ENCODE results near the gene FOXP1. TPM values are rescaled to one million over a fixed set of nuclear protein-coding genes. Genes with fewer than 3 reads are reported as not detected.

Gene FOXP1
- total RNA-seq, 2 experiments from 2014 or later: 108 to 153 TPM

DNA sequence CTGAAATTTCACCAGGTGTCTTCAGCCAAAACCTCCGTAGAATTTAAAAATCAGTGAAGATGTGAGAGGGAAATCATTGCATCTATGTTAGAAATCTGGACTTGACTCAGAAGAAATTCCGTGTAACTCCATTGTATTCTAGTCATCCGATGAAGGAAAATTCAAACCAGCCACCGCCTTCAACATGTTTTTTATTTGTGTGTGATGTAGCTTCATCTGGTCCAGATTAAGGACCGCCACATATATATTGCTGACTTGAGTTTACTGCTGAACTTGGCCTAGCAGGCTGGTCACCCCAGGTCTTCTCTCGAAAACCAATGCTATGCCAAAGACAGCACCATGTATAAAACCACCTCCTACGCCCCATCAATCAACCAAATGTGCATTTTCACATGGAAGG lies 120.9 kb downstream of the FOXP1 start:
- Mint-ChIP-seq H3K36me3 (ENCODE audit: low read depth) (peaks cover 27% of the 10 kb centered on the region), H3K4me3 (no peak overlapping the region), H3K9me3 (ENCODE audit: low read depth) (peaks cover 3% of the 10 kb centered on the region), H3K4me1 (peaks cover 80% of the 10 kb centered on the region), H3K27me3 (no peaks in the 10 kb centered on the region), H3K27ac (peak overlapping the region; percentile 94)
- DNase-seq (no peak), ATAC-seq (no peak)
- intact Hi-C loops (cut with DNase I, micrococcal nuclease): no loop called here
- ChIA-PET CTCF (interaction anchor here (0.8 to 1.9 kb wide), 3 partner anchors 15 to 117 kb away, joined by 3 to 5 read pairs (median 3); no protein-coding TSS in a partner anchor), POLR2A (interaction anchor here (0.6 kb wide), 1 partner anchor 34 kb away, joined by 3 read pairs; no protein-coding TSS in a partner anchor)

- Mint-ChIP-seq H3K27ac (peak overlapping the region; percentile 94), H3K9me3 (ENCODE audit: low read depth) (peaks cover 3% of the 10 kb centered on the region), H3K27me3 (no peaks in the 10 kb centered on the region), H3K4me1 (peaks cover 82% of the 10 kb centered on the region), H3K4me3 (no peak overlapping the region), H3K36me3 (ENCODE audit: low read depth) (peaks cover 26% of the 10 kb centered on the region)
- intact Hi-C loops (cut with DNase I, micrococcal nuclease): loop anchor here (1.0 to 2.0 kb wide), 4 partner anchors 16 to 31 kb away; no protein-coding TSS in a partner anchor
- ATAC-seq (no peak), DNase-seq (no peak)
- ChIA-PET CTCF (interaction anchor here (0.8 to 1.9 kb wide), 3 partner anchors 15 to 118 kb away, joined by 3 to 5 read pairs (median 3); no protein-coding TSS in a partner anchor), POLR2A (interaction anchor here (0.5 to 1.1 kb wide), 3 partner anchors 15 to 405 kb away, joined by 3 to 5 read pairs (median 3); no protein-coding TSS in a partner anchor)
Observed at GRCh38 chr3:71461749-71462483, 121.6 kb downstream of the FOXP1 start.

DNA sequence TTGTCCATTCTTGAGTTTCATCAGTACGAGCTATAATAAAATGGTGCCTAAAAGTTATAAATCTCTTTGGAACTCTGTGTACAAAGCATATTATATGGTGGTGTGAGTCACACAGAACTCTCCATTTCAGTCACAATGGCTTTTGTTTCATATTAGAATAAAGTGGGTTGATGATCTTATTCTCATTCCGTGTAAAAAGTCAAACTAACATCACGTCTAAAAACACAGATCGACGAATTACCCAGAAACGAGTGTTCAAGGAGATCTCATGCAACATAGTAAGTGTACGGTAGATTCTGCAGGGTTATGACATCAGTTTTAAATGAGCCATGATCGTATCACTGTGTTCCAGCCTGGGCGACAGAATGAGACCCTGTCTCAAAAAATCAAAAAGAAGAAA lies 122.4 kb downstream of the FOXP1 start:
- H3K4me1 Mint-ChIP-seq: peaks cover 83% of the 10 kb centered on the region
- POLR2A ChIA-PET: interaction anchor here (0.6 to 1.1 kb wide), 11 partner anchors 14 to 397 kb away, joined by 3 to 5 read pairs (median 3); no protein-coding TSS in a partner anchor
- intact Hi-C loops (cut with DNase I, micrococcal nuclease): loop anchor here (1.0 to 2.0 kb wide), 4 partner anchors 17 to 32 kb away; no protein-coding TSS in a partner anchor
- peaks cover 21% of the 10 kb centered on the region for H3K36me3 Mint-ChIP-seq (ENCODE audit: low read depth)
- DNase-seq (peak; percentile 40), ATAC-seq (peak; percentile 79)
- CTCF ChIA-PET: interaction anchor here (0.6 to 2.6 kb wide), 5 partner anchors 11 to 78 kb away, joined by 3 to 7 read pairs (median 5); no protein-coding TSS in a partner anchor
- peak overlapping the region; percentile 25 for H3K4me3 Mint-ChIP-seq
- H3K9me3 Mint-ChIP-seq (ENCODE audit: low read depth): no peaks in the 10 kb centered on the region
- H3K27ac Mint-ChIP-seq: peak overlapping the region; percentile 94
- no peaks in the 10 kb centered on the region for H3K27me3 Mint-ChIP-seq

DNA sequence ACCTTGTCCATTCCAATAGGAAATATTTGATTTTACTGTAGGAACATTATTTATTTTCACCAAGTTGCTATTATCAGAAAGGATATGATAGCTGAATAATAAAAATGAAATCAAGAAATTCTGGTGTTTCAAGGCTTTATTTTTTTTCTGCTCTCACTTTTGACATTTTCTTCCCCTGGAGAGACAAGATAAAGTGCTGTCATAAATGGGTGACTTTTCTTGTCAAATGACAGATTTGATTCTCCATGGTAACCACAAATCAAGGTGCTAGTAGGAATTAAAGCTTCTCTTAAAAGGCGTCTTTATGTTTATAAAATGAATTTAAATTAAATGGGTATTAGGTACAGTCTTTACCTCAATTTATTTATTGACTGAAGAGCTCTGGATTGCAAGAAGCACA lies 124.6 kb downstream of the FOXP1 start:
- Mint-ChIP-seq H3K9me3 (ENCODE audit: low read depth) (no peaks in the 10 kb centered on the region), H3K4me3 (no peak overlapping the region), H3K36me3 (ENCODE audit: low read depth) (peaks cover 21% of the 10 kb centered on the region), H3K4me1 (peaks cover 86% of the 10 kb centered on the region), H3K27ac (peak overlapping the region; percentile 1), H3K27me3 (no peaks in the 10 kb centered on the region)
- POLR2A ChIA-PET: interaction anchor here (0.5 to 0.7 kb wide), 2 partner anchors 15 to 1504 kb away, joined by 3 to 4 read pairs; no protein-coding TSS in a partner anchor
- intact Hi-C loops (cut with DNase I, micrococcal nuclease): loop anchor here (5.0 kb wide), 1 partner anchor 123 kb away; the partner anchor contains the start of gene FOXP1 (in 2 of the 2)
- no peak for ATAC-seq
- CTCF ChIA-PET: interaction anchor here (0.6 to 2.7 kb wide), 11 partner anchors 9 to 157 kb away, joined by 3 to 12 read pairs (median 3); no protein-coding TSS in a partner anchor
- DNase-seq: no peak

- H3K27me3 Mint-ChIP-seq: no peaks in the 10 kb centered on the region
- H3K36me3 Mint-ChIP-seq (ENCODE audit: low read depth): peaks cover 8% of the 10 kb centered on the region
- ATAC-seq: peak; percentile 56
- peak overlapping the region; percentile 92 for H3K27ac Mint-ChIP-seq
- peaks cover 92% of the 10 kb centered on the region for H3K4me1 Mint-ChIP-seq
- intact Hi-C loops (cut with DNase I, micrococcal nuclease): loop anchor here (1.0 to 5.0 kb wide), 3 partner anchors 21 to 125 kb away; partner anchors contain the start of gene FOXP1 (in 2 of the 2)
- DNase-seq: no peak
- ChIA-PET POLR2A (interaction anchor here (0.5 to 0.6 kb wide), 2 partner anchors 47 to 73 kb away, joined by 4 to 6 read pairs; no protein-coding TSS in a partner anchor), CTCF (interaction anchor here (1.0 to 1.8 kb wide), 3 partner anchors 32 to 39 kb away, joined by 3 to 8 read pairs (median 3); no protein-coding TSS in a partner anchor)
- peak overlapping the region; percentile 62 for H3K4me3 Mint-ChIP-seq
- H3K9me3 Mint-ChIP-seq (ENCODE audit: low read depth): no peaks in the 10 kb centered on the region
Observed at GRCh38 chr3:71456826-71457225, 126.7 kb downstream of the FOXP1 start.

DNA sequence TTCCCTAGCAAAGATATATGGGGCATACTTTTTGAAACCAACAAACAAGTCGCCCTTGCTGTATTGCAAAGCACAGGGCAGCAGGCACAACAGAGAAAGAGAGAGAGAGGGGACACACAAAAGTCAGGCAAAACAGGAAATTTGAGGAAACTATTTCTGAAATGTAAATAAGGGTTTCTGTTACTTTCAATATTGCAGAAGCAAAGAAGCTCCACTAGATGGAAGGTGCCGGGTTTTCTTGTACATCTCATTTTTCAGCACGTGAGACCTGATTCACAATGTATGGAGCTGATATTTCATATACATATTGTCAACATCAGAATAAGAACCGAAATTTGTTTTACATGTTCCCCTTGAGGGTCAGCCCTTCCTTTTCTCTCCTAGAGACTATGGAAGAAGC lies 127.4 kb downstream of the FOXP1 start:
- ATAC-seq (peak; percentile 10), DNase-seq (no peak)
- POLR2A ChIA-PET: interaction anchor here (0.5 to 0.6 kb wide), 2 partner anchors 48 to 73 kb away, joined by 4 to 6 read pairs; no protein-coding TSS in a partner anchor
- Mint-ChIP-seq H3K36me3 (ENCODE audit: low read depth) (peaks cover 5% of the 10 kb centered on the region), H3K4me1 (peaks cover 91% of the 10 kb centered on the region), H3K4me3 (peak overlapping the region; percentile 62), H3K27ac (peak overlapping the region; percentile 92), H3K9me3 (ENCODE audit: low read depth) (no peaks in the 10 kb centered on the region), H3K27me3 (no peaks in the 10 kb centered on the region)
- CTCF ChIA-PET: interaction anchor here (0.7 to 1.8 kb wide), 4 partner anchors 33 to 73 kb away, joined by 3 to 8 read pairs (median 3); no protein-coding TSS in a partner anchor
- intact Hi-C loops (cut with DNase I, micrococcal nuclease): loop anchor here (1.0 to 5.0 kb wide), 3 partner anchors 22 to 126 kb away; partner anchors contain the start of gene FOXP1 (in 2 of the 2)

- Mint-ChIP-seq H3K4me3 (peak overlapping the region; percentile 62), H3K4me1 (peaks cover 92% of the 10 kb centered on the region), H3K27ac (peak overlapping the region; percentile 92), H3K27me3 (no peaks in the 10 kb centered on the region), H3K9me3 (ENCODE audit: low read depth) (no peaks in the 10 kb centered on the region), H3K36me3 (ENCODE audit: low read depth) (peaks cover 1% of the 10 kb centered on the region)
- POLR2A ChIA-PET: interaction anchor here (0.6 to 1.5 kb wide), 4 partner anchors 45 to 401 kb away, joined by 3 to 4 read pairs (median 4); no protein-coding TSS in a partner anchor
- intact Hi-C loops (cut with DNase I, micrococcal nuclease): loop anchor here (2.0 to 5.0 kb wide), 2 partner anchors 32 to 128 kb away; partner anchors contain the start of gene FOXP1 (in 2 of the 2)
- peak; percentile 52 for DNase-seq
- ATAC-seq: peak; percentile 34
- CTCF ChIA-PET: interaction anchor here (0.6 to 1.8 kb wide), 11 partner anchors 10 to 132 kb away, joined by 3 to 8 read pairs (median 3); no protein-coding TSS in a partner anchor
Observed at GRCh38 chr3:71454512-71455403, 128.8 kb downstream of the FOXP1 start.

- intact Hi-C loops (cut with DNase I, micrococcal nuclease): loop anchor here in 1 of 2 experiments (2.0 kb wide), 1 partner anchor 31 kb away; no protein-coding TSS in a partner anchor
- peak; percentile 1 for ATAC-seq
Observed at GRCh38 chr3:71453822-71454511, 129.6 kb downstream of the FOXP1 start.

DNA sequence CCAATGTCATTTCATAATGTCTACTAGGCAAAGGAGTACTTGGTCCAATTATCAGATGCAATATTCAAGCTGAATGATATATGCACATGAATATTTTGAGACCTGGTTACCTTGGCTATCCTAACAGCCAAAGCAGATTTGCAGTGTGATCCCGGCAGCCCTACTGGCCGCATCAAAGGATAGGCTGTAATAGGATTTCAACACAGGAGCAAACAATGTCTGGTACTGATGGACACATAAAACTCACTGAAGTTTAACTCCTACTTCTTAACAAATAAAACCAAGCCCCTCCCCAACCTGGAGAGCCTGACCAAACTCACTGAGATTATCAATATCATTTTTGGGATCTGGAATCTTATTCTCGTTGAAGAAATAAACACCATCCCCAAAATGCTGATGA lies 130.2 kb downstream of the FOXP1 start:
- CTCF ChIA-PET: interaction anchor here (0.7 to 2.1 kb wide), 3 partner anchors 9 to 36 kb away, joined by 3 to 7 read pairs (median 4); no protein-coding TSS in a partner anchor
- Mint-ChIP-seq H3K36me3 (ENCODE audit: low read depth) (peaks cover 1% of the 10 kb centered on the region), H3K4me3 (peak overlapping the region; percentile 6), H3K4me1 (peaks cover 94% of the 10 kb centered on the region), H3K27me3 (no peaks in the 10 kb centered on the region), H3K27ac (peak overlapping the region; percentile 92), H3K9me3 (ENCODE audit: low read depth) (no peaks in the 10 kb centered on the region)
- no peak for ATAC-seq
- intact Hi-C loops (cut with DNase I, micrococcal nuclease): no loop called here
- no peak for DNase-seq
- POLR2A ChIA-PET: no interaction called here

More at GRCh38 chr3:71453822-71454511, 129.6 kb downstream of the FOXP1 start:
- CTCF ChIA-PET: interaction anchor here (0.7 to 2.1 kb wide), 7 partner anchors 9 to 131 kb away, joined by 3 to 7 read pairs (median 4); no protein-coding TSS in a partner anchor
- DNase-seq: no peak
- POLR2A ChIA-PET: interaction anchor here (0.6 to 1.5 kb wide), 3 partner anchors 44 to 386 kb away, joined by 3 to 4 read pairs (median 3); no protein-coding TSS in a partner anchor
- Mint-ChIP-seq H3K27ac (peak overlapping the region; percentile 92), H3K4me1 (peaks cover 92% of the 10 kb centered on the region), H3K4me3 (peak overlapping the region; percentile 62), H3K27me3 (no peaks in the 10 kb centered on the region), H3K36me3 (ENCODE audit: low read depth) (peaks cover 1% of the 10 kb centered on the region), H3K9me3 (ENCODE audit: low read depth) (no peaks in the 10 kb centered on the region)

Data from activated CD4-positive, alpha-beta T cell treated with anti-CD3 and anti-CD28 coated beads for 36 hours (primary cell).